ENCODE results near the gene CD81. TPM values are rescaled to one million over a fixed set of nuclear protein-coding genes. Genes with fewer than 3 reads are reported as not detected.

Gene CD81
- total RNA-seq, 1 donor from 2014 or later: 424 TPM

GRCh38 chr11:2396471-2396870 is 19.4 kb downstream of the CD81 start:
- Mint-ChIP-seq H3K4me3 (ENCODE audit: unreplicated experiment) (no peak overlapping the region), H3K27ac (ENCODE audit: unreplicated experiment) (no peak overlapping the region), H3K27me3 (ENCODE audit: unreplicated experiment) (peaks cover 5% of the 10 kb centered on the region), H3K4me1 (ENCODE audit: unreplicated experiment) (peaks cover 2% of the 10 kb centered on the region), H3K36me3 (ENCODE audit: low read depth, unreplicated experiment) (peaks cover 6% of the 10 kb centered on the region), H3K9me3 (ENCODE audit: unreplicated experiment) (no peaks in the 10 kb centered on the region)
- TF ChIP-seq CTCF (IDR thresholded peaks at IDR 0.05; ENCODE audit: unreplicated experiment): no peak
- no peak for DNase-seq (ENCODE audit: low spot score)

- Mint-ChIP-seq H3K36me3 (ENCODE audit: low read depth, unreplicated experiment) (peaks cover 6% of the 10 kb centered on the region), H3K4me3 (ENCODE audit: unreplicated experiment) (no peak overlapping the region), H3K27me3 (ENCODE audit: unreplicated experiment) (peaks cover 5% of the 10 kb centered on the region), H3K4me1 (ENCODE audit: unreplicated experiment) (peaks cover 4% of the 10 kb centered on the region), H3K9me3 (ENCODE audit: unreplicated experiment) (no peaks in the 10 kb centered on the region), H3K27ac (ENCODE audit: unreplicated experiment) (no peak overlapping the region)
- no peak for DNase-seq (ENCODE audit: low spot score)
- no peak for TF ChIP-seq CTCF (IDR thresholded peaks at IDR 0.05; ENCODE audit: unreplicated experiment)
Measured at GRCh38 chr11:2397005-2397404, 19.9 kb downstream of the CD81 start.

GRCh38 chr11:2398664-2399355 is 21.7 kb downstream of the CD81 start:
- H3K27ac Mint-ChIP-seq (ENCODE audit: unreplicated experiment): peak overlapping the region; percentile 90
- peaks cover 5% of the 10 kb centered on the region for H3K27me3 Mint-ChIP-seq (ENCODE audit: unreplicated experiment)
- H3K36me3 Mint-ChIP-seq (ENCODE audit: low read depth, unreplicated experiment): peaks cover 6% of the 10 kb centered on the region
- peaks cover 4% of the 10 kb centered on the region for H3K4me1 Mint-ChIP-seq (ENCODE audit: unreplicated experiment)
- no peaks in the 10 kb centered on the region for H3K9me3 Mint-ChIP-seq (ENCODE audit: unreplicated experiment)
- no peak overlapping the region for H3K4me3 Mint-ChIP-seq (ENCODE audit: unreplicated experiment)
- no peak for TF ChIP-seq CTCF (IDR thresholded peaks at IDR 0.05; ENCODE audit: unreplicated experiment)
- no peak for DNase-seq (ENCODE audit: low spot score)

GRCh38 chr11:2399488-2400068 is 22.5 kb downstream of the CD81 start:
- Mint-ChIP-seq H3K9me3 (ENCODE audit: unreplicated experiment) (no peaks in the 10 kb centered on the region), H3K27me3 (ENCODE audit: unreplicated experiment) (peaks cover 5% of the 10 kb centered on the region), H3K4me1 (ENCODE audit: unreplicated experiment) (peaks cover 4% of the 10 kb centered on the region), H3K4me3 (ENCODE audit: unreplicated experiment) (peak overlapping the region; percentile 83), H3K36me3 (ENCODE audit: low read depth, unreplicated experiment) (peaks cover 6% of the 10 kb centered on the region), H3K27ac (ENCODE audit: unreplicated experiment) (peak overlapping the region; percentile 90)
- TF ChIP-seq CTCF (IDR thresholded peaks at IDR 0.05; ENCODE audit: unreplicated experiment): no peak
- DNase-seq (ENCODE audit: low spot score): peak; percentile 45

- peak; percentile 100 for DNase-seq (ENCODE audit: low spot score)
- peaks cover 5% of the 10 kb centered on the region for H3K27me3 Mint-ChIP-seq (ENCODE audit: unreplicated experiment)
- H3K4me1 Mint-ChIP-seq (ENCODE audit: unreplicated experiment): peaks cover 4% of the 10 kb centered on the region
- H3K36me3 Mint-ChIP-seq (ENCODE audit: low read depth, unreplicated experiment): peaks cover 6% of the 10 kb centered on the region
- TF ChIP-seq CTCF (IDR thresholded peaks at IDR 0.05; ENCODE audit: unreplicated experiment): peak; percentile 95
- H3K4me3 Mint-ChIP-seq (ENCODE audit: unreplicated experiment): peak within 1 kb of the TSS; percentile 92
- peak within 1 kb of the TSS; percentile 90 for H3K27ac Mint-ChIP-seq (ENCODE audit: unreplicated experiment)
- H3K9me3 Mint-ChIP-seq (ENCODE audit: unreplicated experiment): no peaks in the 10 kb centered on the region
Measured at GRCh38 chr11:2400069-2400761, 23.1 kb downstream of the CD81 start, which contains the start of gene TSSC4. Gene TSSC4 (plus strand): TSS chr11:2400750. CDS start chr11:2402634, 1,884 bp downstream.
